ENCODE data around the gene USF2.
A peak's percentile ranks its signal among the peaks of the same experiment; 100 is the strongest.

The USF2 gene

GRCh38 chr19:35265900-35266519 lies 2.8 kb upstream of the USF2 start:
- no peak for DNase-seq

DNA sequence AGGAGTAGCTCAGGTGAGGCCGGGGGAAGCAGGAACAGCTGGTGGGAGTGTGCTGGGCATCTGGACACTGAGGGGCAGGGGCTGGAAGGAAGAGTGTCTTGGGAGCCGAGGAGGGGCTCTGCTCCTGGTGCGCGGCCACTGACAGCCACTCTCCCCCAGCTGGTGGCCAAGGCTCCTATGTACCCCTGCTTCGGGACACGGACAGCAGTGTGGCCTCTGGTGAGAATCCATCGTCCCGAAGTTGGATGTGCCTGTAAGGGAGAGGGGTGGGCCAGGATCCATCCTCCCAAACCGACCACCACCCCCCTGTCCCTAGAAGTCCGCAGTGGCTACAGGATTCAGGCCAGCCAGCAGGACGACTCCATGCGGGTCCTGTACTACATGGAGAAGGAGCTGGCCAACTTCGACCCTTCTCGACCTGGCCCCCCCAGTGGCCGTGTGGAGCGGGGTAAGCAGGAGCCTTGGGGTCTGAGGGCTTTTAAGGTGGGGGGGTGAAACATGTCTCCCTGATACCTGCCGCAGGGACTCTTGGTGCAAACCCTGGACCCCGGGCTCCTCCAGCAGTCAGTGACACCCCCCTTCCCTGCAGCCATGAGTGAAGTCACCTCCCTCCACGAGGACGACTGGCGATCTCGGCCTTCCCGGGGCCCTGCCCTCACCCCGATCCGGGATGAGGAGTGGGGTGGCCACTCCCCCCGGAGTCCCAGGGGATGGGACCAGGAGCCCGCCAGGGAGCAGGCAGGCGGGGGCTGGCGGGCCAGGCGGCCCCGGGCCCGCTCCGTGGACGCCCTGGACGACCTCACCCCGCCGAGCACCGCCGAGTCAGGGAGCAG lies 2.0 kb upstream of the USF2 start:
- no peak for DNase-seq

DNA sequence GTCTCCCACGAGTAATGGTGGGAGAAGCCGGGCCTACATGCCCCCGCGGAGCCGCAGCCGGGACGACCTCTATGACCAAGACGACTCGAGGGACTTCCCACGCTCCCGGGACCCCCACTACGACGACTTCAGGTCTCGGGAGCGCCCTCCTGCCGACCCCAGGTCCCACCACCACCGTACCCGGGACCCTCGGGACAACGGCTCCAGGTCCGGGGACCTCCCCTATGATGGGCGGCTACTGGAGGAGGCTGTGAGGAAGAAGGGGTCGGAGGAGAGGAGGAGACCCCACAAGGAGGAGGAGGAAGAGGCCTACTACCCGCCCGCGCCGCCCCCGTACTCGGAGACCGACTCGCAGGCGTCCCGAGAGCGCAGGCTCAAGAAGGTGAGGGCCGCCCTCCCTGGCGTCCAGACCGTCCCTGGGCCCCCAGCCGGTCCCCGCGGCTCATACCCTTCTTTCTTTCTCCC lies 1.4 kb upstream of the USF2 start:
- DNase-seq: no peak

DNA sequence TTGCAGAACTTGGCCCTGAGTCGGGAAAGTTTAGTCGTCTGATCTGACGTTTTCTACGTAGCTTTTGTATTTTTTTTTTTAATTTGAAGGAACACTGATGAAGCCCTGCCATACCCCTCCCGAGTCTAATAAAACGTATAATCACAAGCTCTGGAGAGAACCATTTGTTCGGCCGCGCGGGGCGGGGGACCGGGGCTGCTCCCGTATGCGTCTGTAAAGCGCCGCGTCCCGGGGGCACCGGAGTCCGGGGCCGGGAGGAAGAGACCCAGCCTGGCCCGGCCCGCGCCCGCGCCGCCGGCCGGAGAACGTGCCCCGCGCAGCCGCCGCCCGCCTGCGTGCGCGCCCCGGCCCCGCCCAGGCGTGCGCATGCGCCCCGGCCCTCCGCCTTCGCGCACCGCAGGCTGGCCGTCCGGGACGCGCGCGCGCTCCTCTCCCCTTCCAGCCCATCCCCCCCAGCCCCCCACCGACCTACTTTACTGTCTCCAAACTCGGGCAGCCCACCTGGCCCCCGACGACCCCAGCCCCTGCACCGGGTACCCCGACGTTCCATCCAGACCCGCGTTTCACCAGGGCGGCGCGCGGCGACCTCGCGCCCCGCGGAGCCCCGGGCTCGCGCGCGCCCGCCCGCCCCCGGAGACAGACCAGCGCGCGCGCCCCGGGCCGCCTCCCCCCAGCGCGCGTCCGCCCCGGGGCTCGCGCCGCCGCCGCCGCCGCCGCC lies 785 bp upstream of the USF2 start:
- DNase-seq: peak; percentile 45 to 72

DNA sequence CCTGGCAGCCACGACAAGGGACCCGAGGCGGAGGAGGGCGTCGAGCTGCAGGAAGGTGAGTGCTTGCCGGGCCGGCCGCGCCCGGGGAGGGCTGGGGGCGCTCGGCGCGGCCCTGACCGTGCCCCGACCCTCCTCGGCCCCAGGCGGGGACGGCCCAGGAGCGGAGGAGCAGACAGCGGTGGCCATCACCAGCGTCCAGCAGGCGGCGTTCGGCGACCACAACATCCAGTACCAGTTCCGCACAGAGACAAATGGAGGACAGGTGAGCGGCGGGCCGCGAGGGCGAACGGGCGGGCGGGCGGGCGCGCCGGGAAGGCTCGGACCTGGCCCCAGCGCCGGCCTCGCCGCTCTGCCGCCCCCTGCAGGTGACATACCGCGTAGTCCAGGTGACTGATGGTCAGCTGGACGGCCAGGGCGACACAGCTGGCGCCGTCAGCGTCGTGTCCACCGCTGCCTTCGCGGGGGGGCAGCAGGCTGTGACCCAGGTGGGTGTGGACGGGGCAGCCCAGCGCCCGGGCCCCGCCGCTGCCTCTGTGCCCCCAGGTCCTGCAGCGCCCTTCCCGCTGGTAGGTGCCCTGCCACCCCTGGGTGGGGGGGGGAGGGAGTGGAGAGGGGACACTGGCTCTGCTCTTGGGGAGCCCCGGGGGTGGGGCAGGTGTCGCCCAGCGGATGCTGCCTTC lies 816 bp downstream of the USF2 start:
- DNase-seq: peak; percentile 77 to 86

GRCh38 chr19:35270381-35270811 lies 1.6 kb downstream of the USF2 start:
- DNase-seq: no peak

- DNase-seq: no peak
Measured at GRCh38 chr19:35271546-35271945, 2.8 kb downstream of the USF2 start.

DNA sequence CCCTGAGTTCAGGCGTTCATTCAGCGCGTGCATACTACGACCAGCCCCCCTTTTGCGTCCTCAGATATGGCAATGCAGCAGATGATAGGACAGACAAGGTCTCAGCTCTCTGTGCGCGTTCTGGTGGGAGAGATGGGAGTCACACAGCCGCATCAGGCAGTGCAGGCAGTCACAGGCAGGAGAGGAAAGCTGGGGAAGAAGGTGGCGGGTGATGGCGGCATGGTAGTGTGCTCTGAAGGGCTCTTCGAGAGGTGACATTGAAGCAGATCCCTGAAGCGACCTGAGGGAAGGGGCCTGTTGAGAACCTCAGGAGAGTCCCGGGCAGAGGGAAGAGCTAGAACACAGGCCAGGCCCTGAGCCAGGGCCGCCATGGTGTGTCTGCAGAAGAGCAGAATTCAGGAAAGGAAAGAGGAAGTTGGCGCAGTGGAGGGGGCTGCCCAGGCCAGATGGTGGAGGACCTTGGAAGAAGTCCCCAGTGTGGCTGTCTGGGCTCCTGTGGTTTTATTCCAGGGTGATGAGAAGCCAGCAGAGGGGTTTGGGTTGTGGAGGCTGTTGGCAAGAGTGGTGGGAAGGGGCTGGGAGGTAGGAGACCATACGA lies 3.5 kb downstream of the USF2 start:
- peak in 1 of 2 donors; percentile 39 for DNase-seq

GRCh38 chr19:35272954-35273649 lies 4.3 kb downstream of the USF2 start:
- no peak for DNase-seq

DNA sequence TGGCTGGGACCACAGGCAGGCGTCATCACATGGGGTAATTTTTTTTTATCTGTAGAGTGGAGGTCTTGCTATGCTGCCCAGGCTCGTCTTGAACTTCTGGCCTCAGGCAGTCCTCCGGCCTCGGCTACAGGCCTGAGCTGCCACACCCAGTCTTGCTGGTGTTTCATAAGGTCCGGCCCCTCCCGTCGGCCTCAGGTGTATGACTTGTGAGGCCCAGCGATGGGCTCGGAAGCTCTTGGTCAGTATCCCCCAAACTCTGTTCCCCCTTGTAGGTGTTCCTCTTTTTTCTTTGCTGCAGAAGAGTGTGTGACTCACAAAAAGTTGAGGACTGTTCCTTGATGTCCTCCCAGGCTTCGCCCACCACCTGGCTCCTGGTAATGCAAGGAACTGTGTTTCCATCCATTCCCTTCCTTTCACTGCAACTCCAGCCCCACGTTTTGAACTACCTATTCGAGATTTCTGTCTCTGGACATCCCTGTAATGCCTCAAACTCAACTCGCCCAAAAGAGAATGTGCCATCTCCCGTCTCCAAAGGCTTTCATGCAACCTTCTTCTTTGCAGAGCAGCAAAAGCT lies 5.0 kb downstream of the USF2 start:
- no peak for DNase-seq

DNA sequence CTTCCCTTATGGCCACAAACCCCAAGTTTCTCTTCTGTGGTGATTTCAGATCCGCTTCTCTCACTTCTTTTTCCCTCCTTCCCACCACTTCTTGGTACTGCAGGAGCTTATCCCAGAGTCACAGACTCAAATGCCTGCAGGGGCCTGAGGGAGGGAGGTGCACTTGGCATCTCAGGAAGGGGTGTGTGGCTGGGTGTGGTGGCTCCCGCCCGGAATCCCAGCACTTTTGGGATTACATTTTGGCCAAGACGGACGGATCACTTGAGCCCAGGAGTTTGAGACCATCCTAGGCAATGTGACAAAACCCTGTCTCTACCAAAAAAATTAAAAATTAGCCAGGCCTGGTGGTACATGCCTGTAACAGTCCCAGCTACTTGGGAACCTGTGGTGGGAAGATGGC lies 5.6 kb downstream of the USF2 start:
- DNase-seq: no peak

- DNase-seq: no peak
Measured at GRCh38 chr19:35276706-35277281, 8.0 kb downstream of the USF2 start.

- no peak for DNase-seq
Measured at GRCh38 chr19:35278578-35279284, 10.0 kb downstream of the USF2 start.

GRCh38 chr19:35279374-35279773 lies 10.6 kb downstream of the USF2 start:
- no peak for DNase-seq

DNA sequence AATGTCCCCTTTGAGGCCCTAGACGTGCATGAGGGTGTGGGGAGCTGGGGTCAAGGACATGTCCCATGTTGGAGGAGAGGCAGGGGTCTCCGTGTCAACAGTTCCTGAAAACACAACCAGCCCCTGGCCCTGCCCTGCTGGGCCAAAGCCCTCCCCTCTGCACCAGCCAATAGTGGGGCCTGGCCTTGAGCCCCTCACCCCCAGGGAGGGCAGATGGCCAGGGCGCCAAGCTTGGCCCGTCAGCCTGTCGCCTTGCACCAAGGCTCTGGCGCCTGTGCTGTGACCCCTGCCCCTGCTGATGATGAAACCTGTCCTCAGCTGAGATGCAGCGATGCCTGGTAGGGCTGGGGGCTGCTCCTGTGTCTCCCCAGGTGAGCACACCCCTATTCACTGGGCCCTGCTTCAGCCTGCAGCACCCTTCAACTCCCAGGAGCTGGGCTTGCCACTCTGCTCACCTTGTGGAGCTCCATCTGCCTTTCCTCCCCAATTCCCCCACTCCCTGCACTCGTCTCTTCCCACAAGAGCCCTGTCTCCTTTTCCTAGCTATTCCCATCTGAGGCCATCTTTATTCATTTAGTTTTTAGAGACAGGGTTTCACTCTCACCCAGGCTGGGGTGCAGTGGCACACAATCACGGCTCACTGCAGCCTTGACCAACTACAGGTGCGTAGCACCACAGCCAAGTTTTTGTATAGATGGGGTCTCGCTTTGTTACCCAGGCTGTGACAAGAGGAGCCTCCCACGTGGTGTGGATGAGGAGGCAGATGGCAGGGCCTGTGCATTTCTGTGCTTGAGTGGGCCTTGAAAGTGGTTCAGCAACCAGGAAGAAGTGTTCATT lies 11.4 kb downstream of the USF2 start:
- DNase-seq: no peak

- DNase-seq: no peak
Measured at GRCh38 chr19:35281303-35281702, 12.5 kb downstream of the USF2 start.

GRCh38 chr19:35284153-35285094 lies 15.7 kb downstream of the USF2 start:
- DNase-seq: no peak

GRCh38 chr19:35285095-35285449 lies 16.3 kb downstream of the USF2 start:
- DNase-seq: no peak

Measured in hippocampal formation (tissue), 2 donors.